ENCODE measurements around the gene PSMG4.
A peak's percentile ranks its signal among the peaks of the same experiment; 100 is the strongest.

The PSMG4 gene

DNA sequence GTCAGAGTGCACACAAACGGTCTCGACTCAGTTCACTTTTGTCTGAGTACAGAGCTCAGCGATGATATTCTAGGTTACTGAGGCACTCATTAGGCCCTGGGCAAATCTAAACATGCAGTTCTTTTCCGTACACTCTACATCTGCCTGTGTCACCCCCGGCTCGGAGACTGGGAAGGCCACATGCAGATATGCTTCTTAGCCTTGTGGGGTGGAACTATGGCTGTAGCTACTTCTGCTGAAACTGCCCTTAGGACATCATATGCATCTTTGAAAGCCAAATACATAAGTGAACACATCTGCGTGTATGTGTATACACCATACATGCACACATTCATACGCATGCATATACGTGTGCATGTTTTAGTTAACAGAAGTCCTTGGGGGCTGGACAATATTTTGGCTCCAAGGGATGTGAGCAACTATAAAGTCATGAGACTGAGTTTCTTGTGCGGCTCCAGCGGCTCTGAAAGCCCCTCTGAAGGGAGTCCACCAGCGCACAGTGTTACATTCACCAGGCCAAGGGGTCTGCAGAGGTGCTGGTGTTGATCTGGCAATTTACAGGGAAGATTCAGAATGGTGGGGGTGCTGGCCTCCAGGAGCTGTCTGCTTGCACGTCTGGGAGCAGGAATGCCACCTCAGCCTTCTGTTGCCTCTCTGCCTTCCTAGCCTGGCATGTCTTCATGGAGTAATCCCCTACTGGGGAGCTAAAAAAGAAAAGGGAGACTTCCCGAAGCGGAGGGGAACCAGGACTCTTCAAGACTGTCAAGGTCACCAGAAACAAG, 31.6 kb downstream of the PSMG4 start:
- DNase-seq (ENCODE audit: low spot score): no peak

DNA sequence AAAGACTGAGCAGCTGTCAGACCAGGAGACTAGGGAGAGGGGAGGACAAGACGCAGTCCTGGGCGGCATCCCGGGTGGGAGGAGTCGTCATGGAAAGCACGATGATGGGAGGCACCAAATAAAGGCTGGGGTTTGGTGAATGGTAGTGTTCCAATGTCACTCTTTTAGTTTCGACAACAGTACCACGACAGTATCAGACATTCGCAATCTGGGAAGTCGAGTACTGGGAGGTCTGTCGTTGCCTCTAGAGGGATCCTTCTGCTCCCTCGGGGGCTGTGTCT, 32.1 kb downstream of the PSMG4 start:
- no peak for DNase-seq (ENCODE audit: low spot score)

DNA sequence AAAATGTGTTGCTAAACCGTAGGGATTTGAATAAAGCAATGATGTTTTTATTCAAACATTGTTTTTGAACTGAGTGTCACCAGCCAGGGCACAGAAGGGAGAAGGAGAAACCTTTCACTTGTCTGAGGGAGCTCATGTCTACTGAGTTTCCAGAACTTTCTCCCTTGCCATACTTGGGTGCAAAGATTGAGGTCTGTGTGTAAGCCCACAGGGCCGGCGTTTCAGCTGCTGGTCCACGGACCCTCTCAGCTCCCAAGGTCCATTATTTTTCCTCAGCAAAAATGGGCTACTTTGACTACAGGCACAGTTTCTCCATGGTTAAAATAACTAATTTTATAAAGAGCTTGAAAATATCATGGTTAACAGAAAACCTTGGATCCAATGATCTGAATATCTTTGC, 32.6 kb downstream of the PSMG4 start:
- no peak for DNase-seq (ENCODE audit: low spot score)

DNA sequence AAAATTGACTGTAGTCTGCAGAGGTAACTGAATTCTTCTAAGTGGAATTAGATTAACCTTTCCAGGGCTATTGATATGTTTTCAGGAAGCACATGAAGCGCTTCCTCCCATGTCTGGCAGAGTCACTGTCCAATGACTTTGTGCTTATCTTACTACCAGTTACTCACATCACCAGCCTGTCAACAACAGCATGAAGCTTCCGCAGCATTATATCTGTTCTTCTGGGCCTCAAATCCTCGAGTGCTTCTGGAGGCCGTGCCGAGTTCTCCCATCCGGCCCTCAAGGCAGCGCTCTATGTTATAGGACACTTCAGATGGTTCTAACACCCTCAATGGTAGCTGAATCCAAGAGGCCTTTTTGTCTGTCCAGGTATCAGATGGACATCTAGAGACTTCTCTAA, 33.2 kb downstream of the PSMG4 start:
- no peak for DNase-seq (ENCODE audit: low spot score)

DNA sequence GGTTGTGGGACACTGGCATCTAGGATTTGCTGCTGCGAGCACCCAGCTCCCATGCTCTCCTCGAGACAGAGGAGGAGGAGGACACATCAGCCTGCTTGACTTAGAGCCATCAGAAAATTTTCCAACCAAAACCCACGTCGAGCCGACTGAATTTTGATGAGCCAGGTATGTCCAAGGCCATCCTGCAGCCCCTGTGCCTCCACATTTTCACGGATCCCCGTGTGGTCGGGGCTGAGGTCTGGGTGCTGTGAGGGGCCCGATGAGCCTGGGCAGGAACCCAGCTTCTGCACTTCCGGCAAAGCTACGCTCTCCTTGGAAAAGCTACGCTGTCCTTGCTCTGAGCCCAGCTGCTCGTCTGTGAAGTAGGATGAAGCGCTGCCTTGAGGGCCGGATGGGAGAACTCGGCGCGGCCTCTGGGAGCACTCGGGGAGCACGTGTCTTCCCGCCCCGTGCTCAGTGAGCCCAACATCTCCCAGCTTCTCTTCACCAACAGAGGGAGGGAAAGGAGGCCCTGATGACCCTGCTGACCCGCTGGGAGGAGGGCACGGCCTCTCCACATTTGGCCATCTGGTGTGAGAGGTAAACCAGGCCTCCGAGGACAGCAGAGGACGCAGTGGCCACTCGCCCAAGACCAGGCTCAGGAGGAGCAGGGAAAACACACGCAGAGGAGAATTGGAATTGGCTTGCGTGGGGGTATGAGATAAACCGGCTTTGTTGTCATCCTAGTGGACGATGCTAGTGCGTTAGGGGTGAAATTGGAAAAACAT, 33.9 kb downstream of the PSMG4 start:
- no peak for DNase-seq (ENCODE audit: low spot score)

DNA sequence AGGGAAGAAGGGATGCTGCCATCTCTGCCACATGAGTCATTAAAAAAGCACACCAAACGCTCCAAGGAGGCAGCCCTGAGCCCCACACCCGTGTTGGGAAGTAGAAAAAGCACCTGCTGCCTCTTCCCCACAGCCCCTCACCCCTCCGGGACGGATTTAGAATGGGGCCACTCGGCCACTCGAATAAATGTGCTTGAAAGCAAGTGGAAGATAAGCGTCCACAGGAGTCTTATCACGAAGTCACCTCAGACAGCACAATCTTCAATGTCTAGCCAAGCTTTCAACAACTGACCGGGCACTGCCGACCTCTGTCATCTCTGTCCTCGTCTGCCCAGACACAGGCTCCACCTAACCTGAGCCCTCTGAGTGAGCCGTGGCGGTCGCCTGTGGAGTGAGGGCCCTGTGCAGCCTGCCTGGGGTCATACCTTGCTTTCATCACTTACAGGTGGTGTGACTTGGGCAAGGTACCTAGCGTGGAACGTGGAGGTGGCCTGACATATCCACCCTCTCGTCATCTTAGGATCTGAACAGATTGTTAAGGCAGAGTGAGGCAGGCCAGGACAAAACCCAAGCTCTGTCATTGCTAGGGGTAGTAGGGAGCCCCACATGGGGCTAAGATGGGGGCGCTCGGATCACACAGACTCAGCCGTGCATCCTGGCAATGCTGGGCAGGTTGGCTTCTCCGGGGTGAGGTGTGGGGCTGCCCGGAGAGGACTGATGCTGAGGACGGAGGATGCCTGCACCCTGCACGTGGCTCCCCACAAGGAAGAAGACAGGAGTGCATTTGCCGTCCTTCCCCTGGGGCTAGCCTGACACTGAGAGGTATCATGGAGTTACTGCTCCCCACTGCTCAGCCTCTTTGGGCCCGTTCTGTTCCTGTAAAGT, 34.8 kb downstream of the PSMG4 start:
- DNase-seq (ENCODE audit: low spot score): no peak

DNA sequence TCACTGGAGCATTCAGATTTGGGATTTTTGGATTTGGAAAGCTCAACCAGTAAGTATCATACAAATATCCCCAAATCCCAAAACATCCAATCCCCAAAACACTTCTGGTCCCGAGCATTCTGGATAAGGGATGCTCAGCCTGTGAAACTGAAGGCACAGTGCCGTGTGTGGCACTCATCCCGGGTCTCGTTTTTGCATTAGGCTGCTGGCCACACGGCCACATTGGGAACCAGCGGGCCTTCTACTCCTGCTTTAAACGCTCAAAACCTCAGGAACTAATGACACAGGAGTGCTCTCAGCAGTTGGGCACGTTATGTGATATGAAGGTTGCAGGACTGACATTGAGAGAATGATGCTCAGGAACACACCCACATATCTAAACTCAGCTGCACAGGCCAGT, 35.6 kb downstream of the PSMG4 start:
- DNase-seq (ENCODE audit: low spot score): no peak

DNA sequence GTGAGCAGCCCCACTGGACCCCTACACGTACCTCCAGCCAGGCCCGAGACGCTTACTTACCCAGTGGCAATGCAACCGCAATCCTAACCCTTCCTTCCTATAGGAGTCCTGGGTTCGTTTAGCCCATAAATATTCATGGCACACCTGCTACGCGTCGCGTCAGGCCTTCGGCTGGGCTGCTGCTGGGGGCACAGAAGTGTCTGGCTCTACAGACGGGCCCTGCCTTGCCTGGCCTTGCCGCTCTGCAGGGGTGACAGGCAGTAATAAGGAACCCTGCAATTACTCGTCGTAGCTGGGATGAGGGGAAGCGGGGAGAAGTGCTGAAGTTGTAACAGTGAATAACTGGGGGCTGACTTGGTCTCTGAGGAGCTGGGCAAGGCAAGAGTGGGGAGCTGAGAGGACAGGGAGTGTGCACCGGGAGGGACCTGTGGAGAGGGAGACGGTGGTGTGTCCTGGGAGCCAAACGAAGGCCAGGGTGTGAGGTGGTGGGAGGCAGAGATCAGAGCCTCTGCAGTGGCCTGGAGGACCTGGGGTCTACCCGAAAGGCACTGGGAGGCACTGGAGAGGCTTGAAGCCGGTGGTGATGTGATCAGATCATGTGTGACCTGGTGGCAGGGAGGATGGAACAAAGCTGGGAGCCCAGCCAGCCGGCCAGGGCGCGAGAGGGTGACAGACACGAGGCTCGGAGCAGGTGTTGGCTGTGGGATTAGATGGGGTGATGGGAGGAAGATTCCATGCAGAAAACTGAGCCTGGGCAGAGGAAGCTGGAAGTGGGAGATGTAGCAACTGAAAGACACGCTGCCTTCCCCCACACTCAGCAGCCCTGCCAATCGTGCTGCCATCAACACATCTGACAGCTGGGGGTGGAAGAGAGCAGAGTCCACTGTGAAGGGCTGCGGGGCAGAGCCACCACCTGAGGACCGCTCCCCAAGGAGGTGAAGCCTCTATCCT, 36.4 kb downstream of the PSMG4 start:
- DNase-seq (ENCODE audit: low spot score): peak; percentile 62

DNA sequence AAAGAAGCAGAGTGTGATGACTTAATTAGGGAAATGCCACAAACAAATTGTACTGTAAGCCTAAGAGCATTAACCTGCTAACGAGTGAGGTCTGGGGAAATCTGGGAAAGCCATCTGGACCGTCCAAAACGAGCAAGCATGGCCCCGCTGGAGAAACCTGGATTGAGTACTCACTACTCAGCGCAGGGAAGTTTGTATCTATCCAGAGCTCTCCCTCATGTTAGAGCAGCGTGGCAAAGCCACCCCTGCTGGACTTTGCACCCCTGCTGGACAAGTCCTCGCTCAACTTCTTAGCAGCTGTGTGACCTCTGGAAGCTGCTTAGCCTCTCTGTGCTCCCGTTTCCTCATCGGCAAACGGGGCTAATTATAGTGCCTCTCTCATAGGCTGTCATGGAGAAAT, 37.3 kb downstream of the PSMG4 start:
- DNase-seq (ENCODE audit: low spot score): no peak

DNA sequence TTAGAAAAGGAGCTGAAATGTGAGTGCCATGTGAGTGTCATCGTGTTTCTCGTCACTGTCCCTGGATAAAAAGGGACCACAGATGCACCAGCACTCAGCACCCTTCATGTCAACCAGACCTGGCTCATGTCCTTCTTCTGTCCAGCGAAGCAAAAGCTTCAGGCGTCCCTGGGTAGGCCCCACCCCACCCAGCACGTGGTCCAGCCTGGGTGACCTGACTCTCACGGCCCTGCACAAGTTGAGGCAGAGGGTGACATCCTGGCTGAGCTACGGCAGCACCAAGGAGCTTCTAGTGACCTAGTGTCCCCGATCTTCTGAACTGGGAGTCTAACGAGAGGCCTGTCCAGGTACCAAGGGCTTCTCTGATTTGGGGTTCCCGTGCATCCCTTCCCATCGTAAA, 37.8 kb downstream of the PSMG4 start:
- DNase-seq (ENCODE audit: low spot score): no peak

DNA sequence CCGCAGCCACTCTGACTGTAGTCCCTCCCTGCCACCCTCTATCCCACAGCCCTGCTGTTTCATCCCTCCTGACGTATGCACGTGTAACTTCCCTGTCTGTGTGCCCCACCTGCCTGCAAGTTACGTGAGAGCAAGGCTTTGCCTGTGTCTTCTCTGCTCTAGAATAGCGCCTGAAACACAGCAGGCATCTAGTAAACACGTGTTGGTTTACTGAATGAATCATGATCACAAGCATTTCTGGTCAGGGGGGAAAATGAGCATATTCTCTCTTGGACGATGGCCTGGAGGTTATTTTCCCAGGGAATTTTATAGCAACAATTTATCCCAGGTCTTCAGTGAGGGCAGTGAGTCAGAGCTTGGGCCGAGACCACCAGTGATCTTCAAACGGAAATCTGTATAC, 38.3 kb downstream of the PSMG4 start:
- no peak for DNase-seq (ENCODE audit: low spot score)

DNA sequence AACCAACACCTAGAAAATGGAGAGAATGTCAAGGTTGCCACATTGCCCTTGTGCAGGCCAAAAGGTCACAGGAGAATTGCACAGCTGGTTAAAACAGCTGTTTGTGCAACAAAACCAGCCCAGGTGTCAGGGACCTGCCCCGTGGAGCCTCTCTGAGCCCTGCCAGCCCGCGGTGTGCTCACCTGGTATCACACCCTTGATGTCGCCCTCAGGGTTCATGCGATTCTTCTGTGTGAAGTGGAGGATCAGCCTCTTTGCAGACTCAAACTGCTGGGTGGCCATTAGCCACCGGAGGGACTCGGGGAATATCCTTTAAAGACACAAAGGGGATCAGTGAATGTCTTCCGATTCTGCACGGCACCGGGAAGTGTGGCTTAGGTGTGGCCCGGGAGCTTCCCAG, 39.2 kb downstream of the PSMG4 start:
- no peak for DNase-seq (ENCODE audit: low spot score)

DNA sequence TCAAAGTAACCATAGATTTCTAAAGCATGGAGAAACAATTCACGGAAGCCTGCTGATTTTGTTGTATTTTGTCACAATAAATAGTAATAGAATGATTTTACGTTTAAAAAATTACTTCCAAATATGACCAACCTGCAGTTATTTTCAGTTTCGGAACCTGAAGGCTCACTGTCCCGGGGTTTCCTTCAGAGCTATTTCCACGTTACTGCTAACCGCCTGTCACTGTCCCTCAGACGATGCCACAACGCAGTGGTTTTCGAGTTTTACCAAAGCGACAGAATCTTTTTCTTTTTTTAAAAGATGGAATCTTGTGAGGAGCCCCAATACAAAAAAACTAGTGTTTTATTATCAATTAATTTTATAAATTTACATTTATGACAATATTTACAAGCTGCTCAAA, 40.5 kb downstream of the PSMG4 start:
- DNase-seq (ENCODE audit: low spot score): no peak

DNA sequence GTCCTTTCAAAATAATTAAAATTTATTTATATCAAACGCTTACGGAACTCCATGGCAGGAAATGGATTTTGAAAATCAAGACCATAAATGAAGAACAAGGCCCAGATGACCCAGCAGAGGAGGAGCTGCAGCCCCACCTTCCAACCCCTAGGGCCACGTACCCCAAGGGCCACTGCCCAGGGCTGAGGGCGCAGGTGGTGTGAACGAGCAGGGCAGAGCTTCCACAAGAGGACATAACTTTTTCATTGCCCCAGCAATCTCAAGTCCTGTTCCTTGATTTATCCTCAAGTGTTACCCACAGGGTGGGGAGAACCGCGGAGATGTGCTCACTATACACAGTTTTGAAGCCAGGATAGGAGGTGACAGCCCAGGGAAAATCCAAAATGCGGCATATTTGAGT, 42.8 kb downstream of the PSMG4 start:
- no peak for DNase-seq (ENCODE audit: low spot score)

DNA sequence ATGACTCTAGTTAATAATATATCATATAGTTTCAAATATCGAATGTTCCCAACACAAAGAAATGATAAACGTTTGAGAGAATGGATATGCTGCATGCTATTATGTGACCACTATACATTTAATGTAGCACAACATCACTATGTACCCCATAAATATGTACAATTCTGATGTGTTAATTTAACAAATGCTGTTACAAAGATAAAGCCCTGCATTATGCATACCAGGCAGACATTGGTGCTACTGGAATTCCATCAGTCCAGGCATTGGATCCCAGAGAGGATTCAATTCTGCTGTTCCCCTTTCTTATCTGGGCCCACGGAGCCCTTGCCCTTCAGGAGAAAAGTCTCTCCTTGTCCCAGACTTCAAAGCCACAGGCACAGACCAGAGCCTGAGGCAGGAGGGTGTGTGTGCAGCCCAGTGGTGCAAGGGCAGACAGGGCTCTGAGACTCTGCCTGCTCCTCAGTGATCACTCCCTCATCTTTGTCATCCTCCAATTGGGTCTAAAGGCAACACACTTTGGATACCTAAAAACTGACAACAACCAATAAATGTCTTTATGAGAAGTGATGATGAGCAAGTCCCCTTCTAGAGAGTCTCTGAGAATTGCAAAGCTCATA, 45.2 kb downstream of the PSMG4 start:
- no peak for DNase-seq (ENCODE audit: low spot score)

DNA sequence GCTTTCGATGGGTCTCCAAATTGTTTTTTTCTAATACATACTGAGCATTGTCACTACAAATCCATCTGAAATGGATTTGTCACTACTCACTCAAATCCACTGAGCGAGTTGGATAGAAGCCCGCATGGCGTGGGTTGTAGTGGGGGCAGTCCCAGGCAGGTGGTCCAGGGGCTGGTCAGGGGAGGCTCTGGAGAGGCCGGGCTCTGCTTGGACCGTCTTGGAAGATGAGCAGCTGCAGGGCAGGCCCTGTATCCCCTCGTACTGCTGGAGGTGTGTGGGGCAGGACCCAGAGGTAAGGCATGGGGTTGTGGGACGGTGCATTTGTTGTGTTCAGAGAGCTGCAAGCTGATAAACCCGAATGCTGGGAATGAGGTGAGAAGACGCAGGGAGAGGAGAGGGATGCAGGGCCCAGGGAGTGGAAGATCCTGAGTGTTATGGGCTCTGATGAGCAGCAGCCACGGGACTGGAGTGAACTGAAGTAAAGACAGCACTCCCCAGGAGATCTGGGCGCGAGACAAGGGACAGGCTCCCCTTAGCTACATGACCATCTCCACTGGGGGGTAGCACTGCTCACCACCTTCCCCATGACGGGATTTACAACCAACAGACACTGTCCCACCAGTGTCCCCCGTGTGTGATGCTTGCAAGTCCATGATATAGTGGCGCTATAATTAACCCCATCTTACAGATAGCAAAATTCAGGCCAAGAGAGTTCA, 45.9 kb downstream of the PSMG4 start:
- DNase-seq (ENCODE audit: low spot score): no peak

DNA sequence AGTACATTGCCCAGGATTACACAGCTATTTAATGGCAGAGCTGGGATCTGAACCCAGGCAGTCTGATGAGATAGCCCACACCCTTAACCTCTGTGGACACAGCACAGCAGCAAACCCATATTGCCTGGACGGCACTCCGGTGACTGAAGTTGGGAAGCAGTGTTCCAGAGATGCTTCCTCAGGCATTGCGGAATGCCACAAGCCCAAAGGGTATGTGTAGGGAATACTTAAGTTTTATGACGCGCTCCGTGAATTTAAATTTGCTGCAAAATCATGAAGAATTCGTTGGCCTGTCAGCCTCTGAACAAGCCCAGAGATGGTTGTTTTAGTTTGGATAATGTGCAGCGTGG, 46.4 kb downstream of the PSMG4 start:
- DNase-seq (ENCODE audit: low spot score): no peak

DNA sequence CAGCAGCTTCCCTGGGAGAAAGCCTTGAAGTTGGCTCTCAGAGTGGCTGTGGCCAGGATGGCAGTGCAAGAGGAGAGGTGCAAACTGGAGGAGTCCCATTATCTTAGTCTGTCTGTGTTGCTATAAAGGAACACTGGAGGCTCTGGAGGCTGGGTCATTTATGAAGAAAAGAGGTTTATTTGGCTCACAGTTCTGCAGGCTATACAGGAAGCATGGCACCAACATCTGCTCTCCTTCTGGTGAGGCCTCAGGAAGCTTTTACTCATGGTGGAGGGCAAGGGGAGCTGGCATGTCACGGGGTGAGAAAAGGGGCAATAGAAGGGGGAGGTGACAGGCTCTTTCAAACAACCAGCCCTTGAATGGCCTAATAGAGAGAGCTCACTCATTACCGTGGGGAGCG, 47.1 kb downstream of the PSMG4 start:
- DNase-seq (ENCODE audit: low spot score): no peak

DNA sequence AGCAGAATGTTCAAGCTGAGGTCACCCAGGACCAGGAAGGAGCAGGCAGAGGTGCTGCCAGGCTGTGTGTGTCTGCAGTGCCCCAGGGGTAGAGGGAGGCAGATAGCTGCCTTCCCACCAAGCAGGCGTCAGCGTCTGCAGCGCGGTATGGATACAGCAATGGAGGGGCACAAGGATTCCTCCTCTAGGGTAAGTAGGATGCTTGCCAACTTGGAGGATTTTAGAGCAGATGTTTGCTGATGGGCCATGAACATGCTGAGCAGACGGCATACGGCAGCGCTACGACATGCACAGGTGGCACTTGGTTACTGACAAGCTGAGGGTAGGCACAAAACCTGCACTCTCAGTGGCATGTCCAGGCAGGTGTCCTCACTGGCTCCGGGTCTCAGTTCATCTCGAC, 48.1 kb downstream of the PSMG4 start:
- DNase-seq (ENCODE audit: low spot score): no peak

DNA sequence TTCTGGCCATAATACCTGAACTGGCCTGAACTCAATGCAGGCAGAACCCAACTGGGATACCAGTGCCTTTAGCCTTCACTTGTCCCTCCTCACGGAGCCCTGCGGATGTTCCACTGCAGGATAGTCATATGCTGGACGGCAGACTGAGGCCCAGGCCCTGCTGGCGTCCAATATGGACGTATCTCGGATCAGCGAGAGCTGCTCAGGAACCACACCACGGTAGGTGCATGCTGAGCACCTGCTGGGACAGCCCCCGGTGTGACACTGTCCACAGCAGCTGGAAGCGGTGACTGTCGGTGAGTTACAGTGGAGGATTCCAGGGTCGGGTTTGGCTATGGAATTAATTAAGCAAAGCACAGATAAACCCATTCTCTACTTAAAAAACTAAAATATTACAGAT, 48.7 kb downstream of the PSMG4 start:
- no peak for DNase-seq (ENCODE audit: low spot score)

DNA sequence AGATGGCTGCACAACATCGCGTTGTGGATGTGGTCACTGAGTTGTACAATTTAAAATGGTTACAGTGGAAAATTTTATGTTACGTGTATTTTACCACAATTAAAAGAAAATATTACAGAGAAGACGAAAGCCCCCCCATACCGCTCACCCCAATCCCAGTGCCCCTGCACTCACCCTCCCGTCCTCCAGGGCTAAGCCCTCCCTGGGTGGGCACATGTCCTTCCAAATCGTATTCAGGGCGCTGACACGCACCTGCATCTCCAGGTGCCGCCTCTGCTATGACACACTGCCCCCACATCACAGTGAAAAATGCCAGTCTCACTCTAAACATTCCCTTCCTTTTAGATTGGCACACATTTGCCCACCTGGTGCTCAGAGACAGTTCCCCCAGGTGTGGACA, 49.4 kb downstream of the PSMG4 start:
- no peak for DNase-seq (ENCODE audit: low spot score)
